Neural progenitor cell (in vitro differentiated cells): ENCODE results near the gene MGLL.

Experiments used
- EZH2 ChIP-seq: fragments of 200-600 bp; sonication (generic); IDR thresholded peaks from 2 replicates; pipeline ENCODE4 v1.6.1; 2017; ENCODE audit warnings: antibody characterized with exemption, mild to moderate bottlenecking, moderate library complexity
- TF ChIP-seq, protein P1 (sequence below): fragments of 200-600 bp; sonication (generic); IDR thresholded peaks from 2 replicates; pipeline ENCODE4 v1.5.1; 2017; ENCODE audit warnings: antibody characterized with exemption, mild to moderate bottlenecking

DNA sequence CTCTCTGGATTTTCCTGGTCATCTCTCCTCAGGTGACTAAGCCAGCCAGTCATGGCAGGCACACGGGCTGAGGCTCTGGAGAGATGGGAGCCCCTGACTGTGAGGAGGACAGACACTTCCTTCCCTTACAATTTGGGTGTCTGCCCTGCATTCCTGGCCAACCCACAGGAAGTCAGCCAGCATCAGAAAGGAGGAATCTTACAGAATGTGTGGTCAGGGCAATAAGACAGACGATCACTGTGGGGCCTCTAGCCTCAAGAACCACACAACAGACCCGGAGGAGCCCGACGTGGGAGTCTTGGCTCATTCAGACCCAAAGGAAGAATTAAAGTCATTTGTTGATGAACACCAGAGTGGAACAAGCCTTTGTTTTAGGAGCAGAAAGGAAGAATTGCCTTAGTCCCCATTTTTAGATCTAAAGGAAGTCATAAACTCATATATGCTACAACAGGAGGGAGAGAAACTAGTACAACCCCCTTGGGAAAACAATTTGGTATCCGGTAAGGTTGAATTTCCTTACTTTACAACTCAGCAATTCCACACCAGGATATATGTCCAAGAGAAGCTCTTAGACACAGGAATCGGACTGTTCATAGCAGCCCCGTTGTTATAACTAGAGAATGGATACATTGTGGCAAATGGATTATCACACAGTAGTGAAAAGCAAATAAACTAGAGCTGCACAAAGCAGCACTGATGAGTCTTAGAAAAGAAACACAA lies 87.4 kb downstream of the MGLL start:
- TF ChIP-seq, protein P1, sequence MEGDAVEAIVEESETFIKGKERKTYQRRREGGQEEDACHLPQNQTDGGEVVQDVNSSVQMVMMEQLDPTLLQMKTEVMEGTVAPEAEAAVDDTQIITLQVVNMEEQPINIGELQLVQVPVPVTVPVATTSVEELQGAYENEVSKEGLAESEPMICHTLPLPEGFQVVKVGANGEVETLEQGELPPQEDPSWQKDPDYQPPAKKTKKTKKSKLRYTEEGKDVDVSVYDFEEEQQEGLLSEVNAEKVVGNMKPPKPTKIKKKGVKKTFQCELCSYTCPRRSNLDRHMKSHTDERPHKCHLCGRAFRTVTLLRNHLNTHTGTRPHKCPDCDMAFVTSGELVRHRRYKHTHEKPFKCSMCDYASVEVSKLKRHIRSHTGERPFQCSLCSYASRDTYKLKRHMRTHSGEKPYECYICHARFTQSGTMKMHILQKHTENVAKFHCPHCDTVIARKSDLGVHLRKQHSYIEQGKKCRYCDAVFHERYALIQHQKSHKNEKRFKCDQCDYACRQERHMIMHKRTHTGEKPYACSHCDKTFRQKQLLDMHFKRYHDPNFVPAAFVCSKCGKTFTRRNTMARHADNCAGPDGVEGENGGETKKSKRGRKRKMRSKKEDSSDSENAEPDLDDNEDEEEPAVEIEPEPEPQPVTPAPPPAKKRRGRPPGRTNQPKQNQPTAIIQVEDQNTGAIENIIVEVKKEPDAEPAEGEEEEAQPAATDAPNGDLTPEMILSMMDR: no peak
- no peak for TF ChIP-seq EZH2
